Kidney glomerular epithelial cell (primary cell): ENCODE data around the gene ITIH4.
A peak's percentile ranks its signal among the peaks of the same experiment; 100 is the strongest.

Source experiments
- DNase-seq: peaks from one replicate; lab custom pipeline; 2025; lab: John Stamatoyannopoulos, UW

ITIH4 gene

GRCh38 chr3:52830535-52831258 is at the start of gene ITIH4:
Gene ITIH4 (minus strand): TSS chr3:52830672. CDS start chr3:52830642, 30 bp downstream.
- DNase-seq, result no peak

DNA sequence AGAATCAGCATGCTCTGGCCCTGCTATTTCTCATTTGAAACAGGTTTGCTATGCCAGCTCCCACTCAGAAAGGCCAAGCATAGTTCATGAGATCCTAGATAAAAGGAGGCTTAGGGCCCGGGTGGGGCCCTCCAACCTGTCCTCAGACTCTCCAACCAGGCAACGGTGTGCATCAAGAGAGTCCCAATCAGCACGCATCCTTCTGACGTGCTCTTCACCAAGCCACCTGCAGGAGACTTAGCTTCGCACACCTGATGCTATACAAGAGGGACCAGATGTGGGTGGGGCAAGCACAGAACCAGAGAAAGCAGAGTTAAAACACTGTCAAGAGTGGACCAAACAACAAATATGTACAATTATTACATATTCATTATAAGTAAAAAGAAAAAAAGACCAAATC is 49.6 kb upstream of the ITIH4 start:
- no peak for DNase-seq

GRCh38 chr3:52879581-52879980 is 49.1 kb upstream of the ITIH4 start:
- no peak for DNase-seq

DNA sequence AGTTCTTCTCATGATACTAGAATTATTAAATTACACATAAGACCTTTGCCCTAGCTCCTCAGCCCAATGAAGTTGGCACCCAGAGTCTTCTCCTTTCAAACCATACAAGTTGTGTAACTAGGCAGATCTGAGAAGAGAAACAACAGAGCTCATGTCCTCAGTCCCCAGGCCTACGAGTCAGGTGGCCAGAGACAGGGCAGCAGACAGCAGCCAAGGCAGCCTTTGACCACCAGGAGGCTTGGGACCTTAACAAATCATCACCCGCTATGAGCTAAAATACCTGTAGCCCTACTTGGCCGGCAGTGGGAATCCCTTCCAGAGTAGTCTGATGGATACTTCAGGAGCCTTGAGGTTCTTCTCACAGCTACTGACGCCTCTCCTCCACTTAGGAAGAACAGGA is 48.6 kb upstream of the ITIH4 start:
- no peak for DNase-seq

GRCh38 chr3:52877085-52877484 is 46.6 kb upstream of the ITIH4 start:
- DNase-seq, result no peak

DNA sequence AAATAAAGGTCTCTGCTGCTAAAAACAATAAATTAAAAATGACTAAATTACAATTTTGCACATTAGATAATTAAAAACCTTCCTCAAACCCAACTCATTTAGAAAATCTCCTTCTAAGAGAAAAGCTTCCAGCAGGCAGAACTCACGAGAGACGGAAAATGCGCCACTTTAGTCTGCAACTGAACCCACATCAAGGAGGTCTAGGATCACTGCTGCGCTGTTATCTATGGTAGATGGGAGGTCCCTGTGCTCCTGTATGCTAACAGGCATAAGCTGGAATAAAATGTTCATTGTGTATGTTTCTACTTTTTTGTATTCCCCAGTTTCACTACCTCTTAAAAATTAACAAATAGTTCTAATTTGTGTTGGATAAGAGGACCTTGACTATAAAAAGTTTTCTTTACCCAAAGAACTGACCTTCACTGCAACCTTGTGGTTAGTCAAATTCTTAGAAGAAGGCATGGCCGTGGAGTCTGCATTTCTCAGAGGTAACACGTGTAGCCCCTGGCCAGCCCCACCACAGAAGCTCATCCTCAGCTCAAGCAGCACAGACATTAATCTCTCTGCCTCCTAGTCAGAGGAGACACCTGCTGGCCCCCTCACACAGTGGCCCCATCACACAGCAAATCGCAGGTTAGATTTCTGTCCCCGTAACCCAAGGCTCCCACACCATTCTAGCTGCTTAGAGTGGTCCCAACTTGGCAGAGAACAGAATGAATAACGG is 44.6 kb upstream of the ITIH4 start:
- no peak for DNase-seq

DNA sequence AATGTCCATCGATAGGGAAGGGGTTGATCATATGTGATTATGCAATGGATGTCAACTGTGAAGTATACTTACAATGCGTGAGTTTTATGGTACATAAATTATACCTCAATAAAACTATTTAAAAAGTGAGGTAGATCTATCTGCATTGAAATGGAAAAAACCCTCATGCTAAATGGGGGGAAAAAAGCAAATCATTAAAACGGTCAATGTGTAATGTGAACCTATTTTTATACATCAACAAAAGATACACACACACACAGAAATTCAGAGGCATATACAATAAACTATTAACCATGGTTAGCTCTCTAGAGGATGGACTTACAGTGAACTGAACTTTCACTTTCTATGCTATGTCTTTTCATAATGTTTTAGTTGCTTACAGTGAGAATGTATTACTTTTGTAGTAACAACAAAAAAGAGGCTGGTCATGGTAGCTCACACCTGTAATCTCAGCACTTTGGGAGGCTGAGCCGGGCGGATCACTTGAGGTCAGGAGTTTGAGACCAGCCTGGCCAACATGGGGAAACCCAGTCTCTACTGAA is 43.8 kb upstream of the ITIH4 start:
- DNase-seq, result no peak

DNA sequence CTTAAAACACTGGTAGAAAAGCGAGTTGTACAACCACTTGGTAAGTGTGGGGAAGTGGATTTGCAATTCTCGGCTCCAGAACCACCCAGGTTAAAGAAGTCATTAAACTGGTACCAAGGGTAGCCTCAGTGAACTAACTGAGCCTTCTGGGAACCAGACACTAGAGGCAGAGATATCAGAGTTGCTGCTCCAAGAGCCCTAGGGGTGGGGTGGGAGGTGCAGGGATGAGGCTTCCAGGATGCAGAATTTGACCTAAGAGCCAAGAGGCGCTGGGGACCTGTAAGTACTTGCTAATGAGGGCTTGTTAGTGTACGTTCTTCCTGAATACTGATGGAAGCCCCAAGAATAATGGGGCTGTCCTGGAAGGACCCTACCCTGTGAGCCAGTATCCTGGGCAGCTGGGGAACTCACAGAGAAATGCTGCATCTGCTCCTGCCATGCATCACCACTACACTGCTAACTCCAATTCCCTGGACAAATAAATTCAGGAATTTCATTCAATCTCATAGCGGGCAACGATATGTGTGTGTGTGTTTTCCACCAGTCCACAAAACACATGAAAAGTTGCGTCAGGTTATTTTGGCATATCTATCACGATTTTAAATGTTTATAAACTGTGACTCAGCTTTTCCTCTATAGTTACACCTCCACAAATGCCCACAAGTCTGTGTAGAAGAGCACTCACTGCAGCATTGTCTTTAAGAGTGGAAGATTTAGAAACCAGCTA is 43.1 kb upstream of the ITIH4 start:
- DNase-seq, result no peak

DNA sequence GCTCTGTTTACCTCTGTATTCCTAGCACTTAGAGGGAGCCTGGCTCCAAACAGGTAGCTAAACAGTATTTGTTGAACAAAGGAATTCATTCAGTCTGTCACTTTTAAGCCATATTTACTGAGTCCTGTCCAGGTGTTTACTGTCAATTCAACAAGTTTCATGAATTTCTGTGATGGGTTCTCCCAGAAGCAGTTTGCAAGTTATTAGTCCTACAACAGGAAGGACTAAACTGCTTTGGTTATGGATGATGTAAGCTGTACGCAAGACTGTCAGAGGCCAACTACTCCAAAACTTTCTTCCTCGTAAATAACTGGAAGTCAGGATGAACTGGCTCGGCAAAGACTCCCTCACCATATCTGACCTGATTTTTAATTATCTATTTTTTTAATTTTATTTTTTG is 41.8 kb upstream of the ITIH4 start:
- DNase-seq, result no peak

GRCh38 chr3:52871761-52872160 is 41.3 kb upstream of the ITIH4 start:
- no peak for DNase-seq

GRCh38 chr3:52870471-52870870 is 40.0 kb upstream of the ITIH4 start:
- no peak for DNase-seq

DNA sequence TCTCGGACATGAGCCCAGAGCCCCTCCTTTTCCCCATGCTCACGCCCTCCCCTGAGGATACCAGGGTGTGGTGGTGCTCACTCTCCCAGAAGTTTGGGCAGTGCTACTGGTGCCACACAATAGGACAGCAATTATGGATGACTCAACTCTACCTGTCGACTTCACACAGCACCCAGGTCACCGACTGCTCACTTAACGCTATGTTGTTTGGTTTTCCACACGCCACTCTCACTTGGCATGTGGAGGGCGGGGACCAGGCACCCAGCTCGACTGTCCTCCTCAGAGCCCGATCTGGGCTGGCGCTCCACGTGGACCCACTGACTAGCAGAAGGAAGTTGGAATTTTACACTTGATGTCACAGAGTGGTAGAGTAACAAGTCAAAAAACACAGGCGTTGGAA is 36.0 kb upstream of the ITIH4 start:
- no peak for DNase-seq

- DNase-seq, result no peak
Measured at GRCh38 chr3:52865994-52866393, 35.5 kb upstream of the ITIH4 start.

GRCh38 chr3:52860424-52860768 is 29.9 kb upstream of the ITIH4 start:
- DNase-seq, result no peak

DNA sequence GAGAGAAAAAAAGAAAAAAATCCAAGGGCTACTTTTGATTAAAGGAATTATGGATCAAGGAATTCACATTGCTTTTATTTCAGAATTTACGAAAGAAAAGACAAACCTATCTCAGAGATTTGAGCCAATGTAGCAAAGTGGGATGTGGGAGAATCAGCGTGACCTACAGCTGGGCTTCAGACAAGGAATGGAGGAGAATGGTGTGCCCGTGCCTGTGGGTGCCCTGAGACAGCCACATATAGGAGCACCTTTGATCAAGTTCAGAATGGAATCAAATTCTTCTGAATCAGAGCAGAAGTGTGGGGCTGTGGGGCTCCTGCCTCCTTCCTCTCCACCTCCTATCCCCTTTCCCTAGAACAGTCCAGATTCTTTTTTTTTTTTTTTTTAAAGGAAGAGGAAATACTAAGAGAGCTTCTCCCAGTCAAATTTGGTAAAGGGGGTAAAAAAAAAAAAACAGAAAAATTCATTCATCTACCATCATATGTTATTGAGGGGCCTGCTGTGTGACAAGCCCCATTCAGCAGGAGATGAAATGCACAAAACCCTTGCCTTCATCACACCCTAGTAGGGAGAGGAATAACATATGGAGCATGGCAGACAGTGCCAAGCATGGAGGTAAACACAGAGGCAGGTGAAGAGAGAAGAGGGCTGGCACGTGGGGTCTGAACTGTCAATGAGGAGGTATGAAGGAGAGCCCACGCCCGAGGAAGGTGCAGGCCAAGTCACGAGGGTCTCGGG is 29.4 kb upstream of the ITIH4 start:
- DNase-seq, result no peak

- no peak for DNase-seq
Measured at GRCh38 chr3:52857864-52858263, 27.4 kb upstream of the ITIH4 start.

DNA sequence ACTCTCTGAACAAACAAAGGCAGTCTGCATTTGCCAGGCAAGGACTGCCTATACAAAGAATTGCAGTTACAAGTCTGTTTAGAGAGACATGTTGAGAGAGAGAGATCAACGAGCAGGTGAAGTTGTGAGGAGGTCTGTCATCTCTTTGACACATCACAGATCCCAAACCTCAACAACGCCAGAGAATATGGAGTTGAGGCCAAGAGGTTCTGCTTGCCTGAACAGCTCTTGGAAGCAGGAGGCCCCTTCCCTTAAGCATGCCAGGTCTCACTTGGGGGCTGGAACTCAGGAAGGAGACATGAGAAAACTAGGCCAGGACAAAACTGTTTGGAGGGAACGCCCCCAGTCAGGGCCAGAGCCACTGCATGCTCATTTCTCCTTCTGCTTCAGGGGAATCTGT is 26.7 kb upstream of the ITIH4 start:
- DNase-seq, result no peak

- no peak for DNase-seq
Measured at GRCh38 chr3:52856666-52857065, 26.2 kb upstream of the ITIH4 start.

- DNase-seq, result no peak
Measured at GRCh38 chr3:52854013-52854412, 23.5 kb upstream of the ITIH4 start.

- no peak for DNase-seq
Measured at GRCh38 chr3:52852419-52852818, 21.9 kb upstream of the ITIH4 start.

DNA sequence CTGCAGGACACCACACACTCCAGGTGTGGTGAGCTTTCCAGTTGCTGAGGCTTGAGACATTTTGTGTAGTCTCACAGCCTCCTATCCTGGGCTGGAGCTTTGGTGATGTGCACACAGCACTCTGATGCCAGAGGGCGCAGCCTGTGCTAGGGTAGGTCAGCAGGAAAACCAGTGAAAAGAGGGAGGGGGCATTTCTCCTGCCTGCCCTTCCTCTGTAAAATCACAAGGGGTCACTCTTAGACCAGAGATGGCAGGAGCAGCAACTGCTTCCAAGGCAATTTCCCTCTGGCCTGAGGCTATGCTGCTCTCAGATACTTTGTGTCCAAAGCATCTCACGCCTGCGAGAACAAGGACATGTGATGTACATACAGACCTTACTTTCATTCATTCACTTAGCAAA is 20.9 kb upstream of the ITIH4 start:
- DNase-seq, result peak; percentile 10

GRCh38 chr3:52849656-52850055 is 19.2 kb upstream of the ITIH4 start:
- DNase-seq, result no peak
